ENCODE measurements around the gene KIF6.
A peak's percentile ranks its signal among the peaks of the same experiment; 100 is the strongest.

GRCh38 chr6:39361657-39362486, 363.3 kb downstream of the KIF6 start:
- TF ChIP-seq, protein P1, sequence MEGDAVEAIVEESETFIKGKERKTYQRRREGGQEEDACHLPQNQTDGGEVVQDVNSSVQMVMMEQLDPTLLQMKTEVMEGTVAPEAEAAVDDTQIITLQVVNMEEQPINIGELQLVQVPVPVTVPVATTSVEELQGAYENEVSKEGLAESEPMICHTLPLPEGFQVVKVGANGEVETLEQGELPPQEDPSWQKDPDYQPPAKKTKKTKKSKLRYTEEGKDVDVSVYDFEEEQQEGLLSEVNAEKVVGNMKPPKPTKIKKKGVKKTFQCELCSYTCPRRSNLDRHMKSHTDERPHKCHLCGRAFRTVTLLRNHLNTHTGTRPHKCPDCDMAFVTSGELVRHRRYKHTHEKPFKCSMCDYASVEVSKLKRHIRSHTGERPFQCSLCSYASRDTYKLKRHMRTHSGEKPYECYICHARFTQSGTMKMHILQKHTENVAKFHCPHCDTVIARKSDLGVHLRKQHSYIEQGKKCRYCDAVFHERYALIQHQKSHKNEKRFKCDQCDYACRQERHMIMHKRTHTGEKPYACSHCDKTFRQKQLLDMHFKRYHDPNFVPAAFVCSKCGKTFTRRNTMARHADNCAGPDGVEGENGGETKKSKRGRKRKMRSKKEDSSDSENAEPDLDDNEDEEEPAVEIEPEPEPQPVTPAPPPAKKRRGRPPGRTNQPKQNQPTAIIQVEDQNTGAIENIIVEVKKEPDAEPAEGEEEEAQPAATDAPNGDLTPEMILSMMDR (IDR thresholded peaks at IDR 0.05; ENCODE audit: low read length) = peak; percentile 63
- no peak for TF ChIP-seq EZH2 (IDR thresholded peaks at IDR 0.05; ENCODE audit: borderline replicate concordance, low read length)

Measured in OCI-LY1 (cell line).